ENCODE measurements around the gene LCOR. TPM values are rescaled to one million over a fixed set of nuclear protein-coding genes. Genes with fewer than 3 reads are reported as not detected.
A peak's percentile ranks its signal among the peaks of the same experiment; 100 is the strongest.

LCOR gene
- total and polyA plus RNA-seq, 2 of the 13 experiments (the other 11 are each of a cell fraction or from before 2014, with no cell fraction given): 12.4 to 23.7 TPM

GRCh38 chr10:96833220-96834001, 1.3 kb downstream of the LCOR start (continued):
- TF ChIP-seq HDAC1 (CRISPR knock-in tag; IDR thresholded peaks at IDR 0.05) (peak; percentile 45; the same call in 1 of the 2 replicates), MXI1 (IDR thresholded peaks at IDR 0.05; ENCODE audit: borderline replicate concordance, low read depth, low read length) (no peak), FOXA1 (IDR thresholded peaks at IDR 0.05) (no peak), FOXA1 (CRISPR knock-in tag; IDR thresholded peaks at IDR 0.05) (no peak), REPIN1 (CRISPR knock-in tag; IDR thresholded peaks at IDR 0.05; ENCODE audit: borderline replicate concordance, low read depth) (no peak), NFYB (CRISPR knock-in tag; IDR thresholded peaks at IDR 0.05) (no peak), ATF7 (IDR thresholded peaks at IDR 0.05) (no peak), ATF7 (CRISPR knock-in tag; IDR thresholded peaks at IDR 0.05) (no peak), SOX6 (IDR thresholded peaks at IDR 0.05) (no peak), SOX6 (CRISPR knock-in tag; IDR thresholded peaks at IDR 0.05) (peak; percentile 8; the same call in 1 of the 2 replicates), ZNF564 (CRISPR knock-in tag; IDR thresholded peaks at IDR 0.05) (no peak), ATF7-NPFF (CRISPR knock-in tag; IDR thresholded peaks at IDR 0.05; ENCODE audit: low read depth) (0 out of 2 replicates have a peak, but pooled peaks have one; percentile 12), ZBTB1 (CRISPR knock-in tag; IDR thresholded peaks at IDR 0.05; ENCODE audit: borderline replicate concordance) (no peak), TMF1 (CRISPR knock-in tag; IDR thresholded peaks at IDR 0.05; ENCODE audit: low read depth) (no peak), PHF20 (CRISPR knock-in tag; IDR thresholded peaks at IDR 0.05) (no peak), DNMT3B (CRISPR knock-in tag; conservative IDR thresholded peaks at IDR 0.05) (no peak), ZNF205 (CRISPR knock-in tag; IDR thresholded peaks at IDR 0.05) (no peak), PATZ1 (CRISPR knock-in tag; IDR thresholded peaks at IDR 0.05) (peak; percentile 40)
- TF ChIP-seq, protein P1, sequence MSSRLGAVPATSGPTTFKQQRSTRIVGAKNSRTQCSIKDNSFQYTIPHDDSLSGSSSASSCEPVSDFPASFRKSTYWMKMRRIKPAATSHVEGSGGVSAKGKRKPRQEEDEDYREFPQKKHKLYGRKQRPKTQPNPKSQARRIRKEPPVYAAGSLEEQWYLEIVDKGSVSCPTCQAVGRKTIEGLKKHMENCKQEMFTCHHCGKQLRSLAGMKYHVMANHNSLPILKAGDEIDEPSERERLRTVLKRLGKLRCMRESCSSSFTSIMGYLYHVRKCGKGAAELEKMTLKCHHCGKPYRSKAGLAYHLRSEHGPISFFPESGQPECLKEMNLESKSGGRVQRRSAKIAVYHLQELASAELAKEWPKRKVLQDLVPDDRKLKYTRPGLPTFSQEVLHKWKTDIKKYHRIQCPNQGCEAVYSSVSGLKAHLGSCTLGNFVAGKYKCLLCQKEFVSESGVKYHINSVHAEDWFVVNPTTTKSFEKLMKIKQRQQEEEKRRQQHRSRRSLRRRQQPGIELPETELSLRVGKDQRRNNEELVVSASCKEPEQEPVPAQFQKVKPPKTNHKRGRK (CRISPR knock-in tag; IDR thresholded peaks at IDR 0.05): no peak
- TF ChIP-seq, protein P2, sequence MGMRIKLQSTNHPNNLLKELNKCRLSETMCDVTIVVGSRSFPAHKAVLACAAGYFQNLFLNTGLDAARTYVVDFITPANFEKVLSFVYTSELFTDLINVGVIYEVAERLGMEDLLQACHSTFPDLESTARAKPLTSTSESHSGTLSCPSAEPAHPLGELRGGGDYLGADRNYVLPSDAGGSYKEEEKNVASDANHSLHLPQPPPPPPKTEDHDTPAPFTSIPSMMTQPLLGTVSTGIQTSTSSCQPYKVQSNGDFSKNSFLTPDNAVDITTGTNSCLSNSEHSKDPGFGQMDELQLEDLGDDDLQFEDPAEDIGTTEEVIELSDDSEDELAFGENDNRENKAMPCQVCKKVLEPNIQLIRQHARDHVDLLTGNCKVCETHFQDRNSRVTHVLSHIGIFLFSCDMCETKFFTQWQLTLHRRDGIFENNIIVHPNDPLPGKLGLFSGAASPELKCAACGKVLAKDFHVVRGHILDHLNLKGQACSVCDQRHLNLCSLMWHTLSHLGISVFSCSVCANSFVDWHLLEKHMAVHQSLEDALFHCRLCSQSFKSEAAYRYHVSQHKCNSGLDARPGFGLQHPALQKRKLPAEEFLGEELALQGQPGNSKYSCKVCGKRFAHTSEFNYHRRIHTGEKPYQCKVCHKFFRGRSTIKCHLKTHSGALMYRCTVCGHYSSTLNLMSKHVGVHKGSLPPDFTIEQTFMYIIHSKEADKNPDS (CRISPR knock-in tag; IDR thresholded peaks at IDR 0.05): no peak
- TF ChIP-seq, protein P3, sequence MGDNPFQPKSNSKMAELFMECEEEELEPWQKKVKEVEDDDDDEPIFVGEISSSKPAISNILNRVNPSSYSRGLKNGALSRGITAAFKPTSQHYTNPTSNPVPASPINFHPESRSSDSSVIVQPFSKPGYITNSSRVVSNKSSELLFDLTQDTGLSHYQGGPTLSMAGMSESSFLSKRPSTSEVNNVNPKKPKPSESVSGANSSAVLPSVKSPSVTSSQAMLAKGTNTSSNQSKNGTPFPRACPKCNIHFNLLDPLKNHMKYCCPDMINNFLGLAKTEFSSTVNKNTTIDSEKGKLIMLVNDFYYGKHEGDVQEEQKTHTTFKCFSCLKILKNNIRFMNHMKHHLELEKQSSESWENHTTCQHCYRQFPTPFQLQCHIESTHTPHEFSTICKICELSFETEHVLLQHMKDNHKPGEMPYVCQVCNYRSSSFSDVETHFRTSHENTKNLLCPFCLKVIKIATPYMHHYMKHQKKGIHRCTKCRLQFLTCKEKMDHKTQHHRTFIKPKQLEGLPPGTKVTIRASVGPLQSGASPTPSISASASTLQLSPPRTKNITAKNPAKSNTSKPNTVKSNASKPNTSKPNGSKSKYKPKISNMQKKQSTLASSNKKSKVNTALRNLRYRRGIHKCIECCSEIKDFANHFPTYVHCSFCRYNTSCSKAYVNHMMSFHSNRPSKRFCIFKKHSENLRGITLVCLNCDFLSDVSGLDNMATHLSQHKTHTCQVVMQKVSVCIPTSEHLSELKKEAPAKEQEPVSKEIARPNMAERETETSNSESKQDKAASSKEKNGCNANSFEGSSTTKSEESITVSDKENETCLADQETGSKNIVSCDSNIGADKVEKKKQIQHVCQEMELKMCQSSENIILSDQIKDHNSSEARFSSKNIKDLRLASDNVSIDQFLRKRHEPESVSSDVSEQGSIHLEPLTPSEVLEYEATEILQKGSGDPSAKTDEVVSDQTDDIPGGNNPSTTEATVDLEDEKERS (CRISPR knock-in tag; IDR thresholded peaks at IDR 0.05): no peak
